DMS 273 (cell line): ENCODE measurements around the gene TEX2.
A peak's percentile ranks its signal among the peaks of the same experiment; 100 is the strongest.

ENCODE experiments used
- DNase-seq: peaks from one replicate; lab custom pipeline; 2025; ENCODE audit not compliant: unreplicated experiment; lab: John Stamatoyannopoulos, UW

The TEX2 gene

GRCh38 chr17:64161380-64162176, 101.5 kb downstream of the TEX2 start:
- DNase-seq, result no peak

GRCh38 chr17:64160378-64160777, 102.7 kb downstream of the TEX2 start:
- no peak for DNase-seq

- DNase-seq, result no peak
Measured at GRCh38 chr17:64158831-64159590, 104.0 kb downstream of the TEX2 start.

DNA sequence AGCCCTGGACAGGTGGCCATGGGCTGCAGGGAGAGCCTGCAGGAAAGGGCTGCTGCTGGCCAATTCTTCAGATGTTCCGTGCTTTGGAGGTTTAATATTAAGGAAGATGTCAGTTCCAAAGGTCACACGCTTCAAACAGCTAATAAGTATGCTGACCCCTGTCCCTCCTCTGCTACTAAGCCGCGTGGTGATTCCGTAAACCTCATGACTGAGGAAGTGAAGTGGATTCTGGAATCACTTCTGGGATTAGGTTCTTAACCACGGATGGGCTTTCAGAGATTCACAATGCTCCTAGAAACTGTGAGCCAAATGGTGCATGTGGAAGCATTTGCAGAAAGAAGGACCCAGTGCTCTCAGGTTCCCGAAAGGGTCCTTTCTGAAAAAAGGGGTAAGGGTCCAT, 104.7 kb downstream of the TEX2 start:
- DNase-seq, result no peak

DNA sequence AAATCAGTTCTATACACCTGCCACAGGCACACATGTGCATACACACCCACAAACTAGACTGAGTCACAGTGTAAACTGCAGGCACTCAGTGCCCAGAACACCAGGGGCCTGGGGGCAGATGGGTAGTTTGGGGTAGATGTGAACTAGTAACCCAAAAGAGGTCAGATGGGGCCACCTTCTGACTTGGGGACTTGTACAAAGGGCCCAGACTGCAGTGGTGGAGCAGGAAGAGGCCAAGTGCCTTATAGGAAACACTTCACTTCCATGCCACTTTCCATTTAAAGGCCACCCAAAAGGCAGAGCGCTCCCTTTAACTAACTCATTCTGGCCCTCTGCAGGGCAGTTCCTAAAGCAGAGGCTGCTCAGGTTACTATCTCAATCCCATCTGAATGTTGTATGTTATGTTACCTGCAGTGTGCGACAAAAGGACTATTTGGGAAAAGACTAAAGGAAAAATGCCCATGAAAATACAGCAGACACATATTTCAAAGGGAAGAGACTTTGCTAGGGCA, 105.3 kb downstream of the TEX2 start:
- DNase-seq, result no peak

DNA sequence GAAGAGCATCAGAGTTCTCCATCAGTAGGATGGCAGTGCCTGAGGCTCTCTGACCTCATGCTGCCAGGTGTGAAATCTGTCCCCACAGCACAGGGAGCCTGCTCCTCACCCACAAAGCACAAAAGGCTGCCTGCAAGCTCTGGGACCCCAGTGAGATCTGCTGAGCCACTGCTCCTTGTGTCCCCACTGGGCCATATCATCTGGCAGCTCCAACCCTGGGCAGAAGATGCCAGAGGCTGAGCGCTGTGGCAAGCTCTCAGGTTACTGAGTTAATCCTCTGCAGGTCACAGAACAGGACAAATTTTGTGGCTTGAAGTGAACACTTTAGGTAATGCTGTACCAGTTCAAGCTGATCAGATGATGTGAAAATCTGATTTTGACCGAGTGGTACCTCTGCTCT, 106.4 kb downstream of the TEX2 start:
- DNase-seq, result no peak

DNA sequence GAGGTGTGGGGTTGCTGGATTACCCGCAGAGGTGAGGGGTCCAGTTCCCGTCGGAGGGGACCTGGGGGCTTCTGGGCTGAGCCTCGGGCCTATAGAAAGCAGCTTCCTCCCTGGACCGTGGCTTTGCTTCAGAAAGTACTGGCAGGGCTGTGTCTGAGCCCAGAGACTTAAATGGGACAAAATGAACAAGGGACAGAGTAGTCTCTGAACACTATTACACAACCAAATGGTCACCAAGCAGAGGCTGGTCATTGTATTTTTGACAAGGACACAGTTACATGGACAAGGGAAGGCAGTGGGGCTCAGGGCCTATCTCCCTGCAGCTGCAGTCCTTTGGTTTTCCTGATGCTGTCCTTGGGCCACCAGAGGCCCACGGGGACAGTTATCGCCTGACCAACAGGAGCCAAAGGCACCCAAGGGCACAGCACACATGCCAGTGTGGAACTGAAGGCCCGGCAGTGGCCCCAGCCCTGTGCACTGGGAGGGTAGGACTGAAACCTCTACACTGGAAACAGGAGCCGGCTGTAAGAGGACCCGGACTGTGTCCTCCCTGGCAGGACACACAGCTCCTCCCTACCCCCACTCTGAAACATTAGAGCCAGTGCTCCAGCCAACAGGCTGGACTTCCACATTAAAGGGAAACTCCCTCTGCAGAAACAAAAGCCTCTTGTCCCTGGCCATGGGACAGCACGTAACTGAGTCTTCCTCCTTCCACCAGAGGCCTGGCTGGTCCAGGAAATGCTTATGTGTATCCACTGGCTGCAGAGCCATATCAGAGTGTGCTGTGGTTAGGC, 107.1 kb downstream of the TEX2 start:
- no peak for DNase-seq

DNA sequence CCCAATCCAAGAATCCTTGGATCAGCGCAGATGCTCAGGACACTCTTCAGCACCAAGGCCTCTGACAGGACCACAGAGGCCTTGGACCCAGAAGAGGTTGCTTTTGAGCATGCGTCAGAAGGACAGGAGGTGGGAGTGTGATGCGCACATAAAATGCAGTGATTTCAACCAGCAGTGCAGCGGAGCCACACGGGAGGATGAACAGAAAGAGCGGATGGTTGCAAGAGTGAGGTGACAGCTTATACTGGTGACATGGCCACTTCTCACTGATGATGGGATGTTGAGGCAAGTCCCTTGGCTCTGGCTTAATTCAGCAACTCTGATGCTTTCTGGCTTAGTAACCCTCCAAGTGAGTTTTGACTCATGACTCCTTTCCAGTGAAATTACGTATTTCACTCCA, 107.9 kb downstream of the TEX2 start:
- no peak for DNase-seq

- DNase-seq, result no peak
Measured at GRCh38 chr17:64154717-64155116, 108.3 kb downstream of the TEX2 start.

- no peak for DNase-seq
Measured at GRCh38 chr17:64154313-64154695, 108.8 kb downstream of the TEX2 start.

DNA sequence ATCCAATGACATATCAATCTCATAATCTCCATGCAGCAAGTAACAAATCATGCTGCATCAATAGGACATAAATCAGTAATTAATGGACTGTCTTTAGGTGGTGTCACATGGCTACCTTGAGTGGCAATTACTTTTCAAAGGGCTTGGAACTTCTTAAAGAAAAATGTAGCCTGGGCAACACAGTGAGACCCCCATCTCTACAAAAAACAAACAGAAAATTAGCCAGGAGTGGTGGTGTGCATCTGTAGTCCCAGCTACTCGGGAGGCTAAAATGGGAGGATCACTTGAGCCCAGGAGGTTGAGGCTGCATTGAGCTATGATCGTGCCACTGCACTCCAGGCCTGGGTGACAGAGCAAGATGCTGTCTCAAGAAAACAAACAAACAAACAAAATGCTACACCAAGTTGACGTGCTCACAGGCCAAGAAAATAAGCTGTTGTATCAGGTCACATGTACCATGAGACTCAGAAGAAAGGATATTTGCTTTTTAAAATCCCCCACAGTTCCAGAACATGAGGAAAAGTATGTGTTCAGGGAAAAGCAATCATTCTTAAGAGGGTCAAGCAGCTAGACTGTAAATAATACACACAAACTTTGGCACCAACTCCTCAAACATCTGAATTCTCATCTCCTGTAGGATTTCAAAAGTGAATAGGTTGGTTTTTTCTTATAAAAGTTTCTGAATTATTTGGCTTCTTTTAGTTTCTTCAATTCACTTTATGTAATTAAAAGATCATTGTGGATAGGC, 109.3 kb downstream of the TEX2 start:
- no peak for DNase-seq

DNA sequence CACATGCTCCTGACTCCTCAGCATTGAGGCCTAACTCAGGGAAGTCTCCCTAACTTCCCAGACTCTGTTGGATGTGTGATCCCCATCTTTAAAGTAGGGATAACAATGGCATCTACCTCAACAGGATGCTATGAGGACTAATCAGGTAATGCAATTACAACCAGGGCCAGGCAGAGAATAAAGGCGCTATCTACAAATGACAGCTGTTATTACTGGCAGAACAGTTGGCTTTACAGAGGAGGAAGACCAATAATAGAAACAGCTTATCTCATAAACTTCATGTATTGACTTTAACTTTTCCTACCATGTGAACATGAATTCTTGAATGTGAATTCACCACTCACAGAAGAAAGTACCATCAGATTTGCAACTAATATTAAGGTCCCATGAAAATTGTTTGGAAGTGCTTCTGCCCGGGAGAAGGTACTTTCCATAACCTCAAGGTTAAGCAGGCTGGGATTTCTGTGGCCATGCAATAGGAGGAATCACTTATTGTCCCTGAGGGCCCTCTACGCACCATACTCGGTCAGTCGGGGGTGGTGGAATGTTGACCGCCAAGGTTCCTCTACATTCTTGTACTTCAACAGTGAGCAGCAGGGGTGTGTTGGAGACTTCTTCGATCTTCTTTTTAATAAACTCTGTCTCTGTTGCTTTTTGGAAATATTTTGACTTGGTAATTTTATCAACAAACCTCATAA, 110.5 kb downstream of the TEX2 start:
- DNase-seq, result peak; percentile 25

DNA sequence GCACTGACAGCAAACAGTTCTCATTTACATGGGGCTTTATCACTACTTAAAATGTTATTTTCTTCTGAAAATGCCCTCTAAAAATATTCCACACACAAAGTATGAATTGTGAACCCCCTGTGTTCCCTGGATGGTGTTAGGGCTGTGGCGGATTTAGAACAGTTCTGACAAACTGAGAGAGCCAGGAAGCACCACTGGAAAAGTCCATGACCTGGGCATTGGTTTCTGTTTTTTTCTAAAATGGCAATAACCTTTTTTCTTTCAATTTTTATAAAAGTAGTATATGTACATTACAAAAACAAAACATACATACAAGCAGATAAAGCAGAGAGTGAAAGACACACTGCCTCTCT, 112.1 kb downstream of the TEX2 start:
- no peak for DNase-seq

DNA sequence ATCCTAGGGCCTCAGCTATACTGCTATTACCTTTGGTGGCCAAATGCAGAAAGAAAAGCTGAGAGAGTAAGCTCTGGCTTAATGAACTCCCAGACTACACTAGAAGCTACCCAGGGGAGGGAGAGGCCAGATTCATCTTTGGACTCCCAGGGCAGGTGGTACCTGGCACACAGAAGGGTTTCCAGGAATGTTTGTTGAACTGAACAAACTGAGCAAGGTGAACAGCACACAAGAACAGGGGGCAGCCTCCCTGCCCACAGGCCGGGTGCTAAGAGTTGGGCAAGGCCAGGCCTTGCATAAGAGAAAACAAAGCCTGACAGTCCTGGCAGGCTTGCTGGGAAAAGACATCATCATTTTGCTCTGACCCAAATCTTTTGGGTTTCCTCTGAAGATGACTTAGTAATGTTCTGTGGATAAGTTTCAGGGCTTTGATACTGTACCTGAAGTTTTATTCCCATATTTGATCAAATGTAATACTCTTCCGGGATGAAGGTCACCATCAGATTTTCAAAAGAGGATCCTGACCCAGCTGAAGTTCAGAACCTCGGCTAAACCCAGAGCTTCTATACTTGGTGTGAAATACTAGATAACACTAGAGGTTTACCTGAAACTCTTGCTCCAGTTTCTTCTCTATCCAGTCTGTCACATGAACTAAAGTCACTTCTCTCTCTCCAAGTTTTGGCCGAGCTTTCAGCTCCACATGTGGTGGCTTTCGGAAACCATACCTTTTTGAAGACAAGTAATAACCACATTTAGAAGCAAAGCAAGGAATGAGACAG, 112.6 kb downstream of the TEX2 start:
- DNase-seq, result no peak

- DNase-seq, result no peak
Measured at GRCh38 chr17:64149196-64149595, 113.9 kb downstream of the TEX2 start.

GRCh38 chr17:64148699-64149098, 114.4 kb downstream of the TEX2 start:
- DNase-seq, result peak; percentile 56

- peak; percentile 97 for DNase-seq
Measured at GRCh38 chr17:64148017-64148631, 114.9 kb downstream of the TEX2 start.

- DNase-seq, result peak; percentile 86
Measured at GRCh38 chr17:64147110-64148016, 115.7 kb downstream of the TEX2 start.
